GM12872 (cell line): ENCODE data around the gene SPATA2L.

Experiments
- CTCF ChIP-seq: IDR thresholded peaks from 3 replicates; pipeline ENCODE4 v1.5.1; 2011; ENCODE audit warnings: low read depth, mild to moderate bottlenecking, low read length, moderate library complexity; ENCODE audit not compliant: insufficient read depth

Gene SPATA2L

GRCh38 chr16:89741342-89742014, 40.0 kb upstream of the SPATA2L start:
- no peak for TF ChIP-seq CTCF

GRCh38 chr16:89739383-89739782, 37.9 kb upstream of the SPATA2L start:
- TF ChIP-seq CTCF, result no peak

GRCh38 chr16:89738538-89739317, 37.2 kb upstream of the SPATA2L start:
- no peak for TF ChIP-seq CTCF

GRCh38 chr16:89738072-89738377, 36.5 kb upstream of the SPATA2L start:
- TF ChIP-seq CTCF, result no peak

GRCh38 chr16:89737341-89738071, 36.0 kb upstream of the SPATA2L start:
- TF ChIP-seq CTCF, result no peak

- no peak for TF ChIP-seq CTCF
Observed at GRCh38 chr16:89736554-89736953, 35.0 kb upstream of the SPATA2L start.

- TF ChIP-seq CTCF, result no peak
Observed at GRCh38 chr16:89733792-89734191, 32.3 kb upstream of the SPATA2L start.
